Stimulated activated CD8-positive, alpha-beta memory T cell treated with anti-CD3 and anti-CD28 coated beads, Interleukin-12 subunit alpha, Interleukin-12 subunit beta, amount 100 ng/mL, for 24 hours (primary cell): ENCODE measurements around the gene DNAJC9.

Source experiments
- DNase-seq: peaks from one replicate; pipeline ENCODE4 v3.0.0-alpha.2; 2020; ENCODE audit errors: extremely low read depth

The DNAJC9 gene

GRCh38 chr10:73239908-73240307 lies 7.1 kb downstream of the DNAJC9 start:
- no peak for DNase-seq

- DNase-seq: no peak
Observed at GRCh38 chr10:73238990-73239566, 8.0 kb downstream of the DNAJC9 start.

- no peak for DNase-seq
Observed at GRCh38 chr10:73234695-73235094, 12.4 kb downstream of the DNAJC9 start.

GRCh38 chr10:73233883-73234282 lies 13.2 kb downstream of the DNAJC9 start:
- DNase-seq: no peak

- no peak for DNase-seq
Observed at GRCh38 chr10:73232887-73233286, 14.2 kb downstream of the DNAJC9 start.

- DNase-seq: no peak
Observed at GRCh38 chr10:73229567-73229966, 17.5 kb downstream of the DNAJC9 start.

GRCh38 chr10:73228247-73228646 lies 18.8 kb downstream of the DNAJC9 start:
- DNase-seq: no peak

GRCh38 chr10:73226663-73227062 lies 20.4 kb downstream of the DNAJC9 start:
- no peak for DNase-seq

GRCh38 chr10:73225518-73225917 lies 21.5 kb downstream of the DNAJC9 start:
- no peak for DNase-seq

- DNase-seq: no peak
Observed at GRCh38 chr10:73220989-73221388, 26.1 kb downstream of the DNAJC9 start.

- DNase-seq: no peak
Observed at GRCh38 chr10:73219384-73219783, 27.7 kb downstream of the DNAJC9 start.

GRCh38 chr10:73218431-73219191 lies 28.4 kb downstream of the DNAJC9 start:
- DNase-seq: no peak

- DNase-seq: no peak
Observed at GRCh38 chr10:73217628-73218027, 29.4 kb downstream of the DNAJC9 start.

- no peak for DNase-seq
Observed at GRCh38 chr10:73215749-73216148, 31.3 kb downstream of the DNAJC9 start.

GRCh38 chr10:73211106-73211811 lies 35.8 kb downstream of the DNAJC9 start:
- DNase-seq: no peak

GRCh38 chr10:73210395-73211105 lies 36.5 kb downstream of the DNAJC9 start:
- DNase-seq: no peak

- DNase-seq: no peak
Observed at GRCh38 chr10:73209705-73210104, 37.4 kb downstream of the DNAJC9 start.

GRCh38 chr10:73207883-73208282 lies 39.2 kb downstream of the DNAJC9 start:
- no peak for DNase-seq

GRCh38 chr10:73206385-73206784 lies 40.7 kb downstream of the DNAJC9 start:
- DNase-seq: no peak

GRCh38 chr10:73205890-73206289 lies 41.2 kb downstream of the DNAJC9 start:
- no peak for DNase-seq

GRCh38 chr10:73205081-73205480 lies 42.0 kb downstream of the DNAJC9 start:
- DNase-seq: no peak
